CD14-positive monocyte (primary cell): ENCODE data around the gene LAMB1. TPM values are rescaled to one million over a fixed set of nuclear protein-coding genes. Genes with fewer than 3 reads are reported as not detected.

Experiments used
- DNase-seq, 3 donors: peaks; one replicate each; pipeline ENCODE4 v3.0.0-alpha.2; 2011 to 2022
- H2AFZ ChIP-seq: 2 replicates; pipeline ENCODE4 v1.6.0; 2012; ENCODE audit warnings: mild to moderate bottlenecking, low read depth, low read length, inconsistent platforms; ENCODE audit not compliant: insufficient read depth, poor library complexity, severe bottlenecking
- H3K27ac ChIP-seq, 2 donors: 1 replicate in 1 of 2; 2 replicates in 1 of 2; pipeline ENCODE4 v1.5.1; 2012 to 2013; ENCODE audit warnings: low read length in 2 of 2, control low read depth in 1 of 2, inconsistent platforms in 1 of 2, low read depth in 1 of 2, mild to moderate bottlenecking in 1 of 2
- H3K27me3 ChIP-seq, 2 donors: one replicate each; pipeline versions ENCODE4 v1.6.0 to v1.6.1; 2011 to 2013; ENCODE audit warnings: low read length in 2 of 2; ENCODE audit not compliant: control insufficient read depth in 2 of 2, insufficient read depth in 2 of 2
- H3K36me3 ChIP-seq, 2 donors: replicated peaks in 1 of 2; 1 replicate in 1 of 2; 2 replicates in 1 of 2; pipeline versions ENCODE4 v1.5.1 to v1.6.1; 2012 to 2013; ENCODE audit warnings: low read length in 2 of 2, control low read depth in 1 of 2, inconsistent platforms in 1 of 2, mild to moderate bottlenecking in 1 of 2; ENCODE audit not compliant: insufficient read depth in 2 of 2, control insufficient read depth in 1 of 2
- H3K4me1 ChIP-seq, 2 donors: 1 replicate in 1 of 2; 2 replicates in 1 of 2; pipeline versions ENCODE4 v1.5.1 to v1.6.1; 2012 to 2013; ENCODE audit warnings: low read length in 2 of 2, control low read depth in 1 of 2, inconsistent platforms in 1 of 2, mild to moderate bottlenecking in 1 of 2, moderate library complexity in 1 of 2; ENCODE audit not compliant: insufficient read depth in 2 of 2, control insufficient read depth in 1 of 2
- H3K4me2 ChIP-seq: replicated peaks from 2 replicates; pipeline ENCODE3; 2012; ENCODE audit warnings: low read length, moderate library complexity, mild to moderate bottlenecking; ENCODE audit not compliant: poor library complexity, severe bottlenecking; ENCODE audit errors: extremely low read depth
- H3K4me3 ChIP-seq, 3 experiments: fragments of 200-600 bp in 1 of 3; sonication (generic) in 1 of 3; replicated peaks in 1 of 3; 1 replicate in 2 of 3; 2 replicates in 1 of 3; pipeline ENCODE4 v1.5.1; 2011 to 2013; ENCODE audit warnings: low read length in 3 of 3, mild to moderate bottlenecking in 3 of 3, control low read depth in 2 of 3, low read depth in 2 of 3, inconsistent platforms in 1 of 3, moderate library complexity in 1 of 3
- H3K79me2 ChIP-seq: 2 replicates; pipeline ENCODE4 v1.6.0; 2012; ENCODE audit warnings: mild to moderate bottlenecking, control low read depth, inconsistent platforms, low read length, moderate library complexity; ENCODE audit not compliant: insufficient read depth
- H3K9ac ChIP-seq: 2 replicates; pipeline ENCODE4 v1.6.0; 2017; ENCODE audit warnings: low read length, mild to moderate bottlenecking; ENCODE audit not compliant: insufficient read depth, poor library complexity, severe bottlenecking
- H3K9me3 ChIP-seq, 2 donors: replicated peaks in 1 of 2; 1 replicate in 1 of 2; 2 replicates in 1 of 2; pipeline versions ENCODE4 v1.5.1 to v1.6.1; 2012 to 2013; ENCODE audit warnings: low read length in 2 of 2, control low read depth in 1 of 2; ENCODE audit not compliant: control insufficient read depth in 1 of 2, insufficient read depth in 1 of 2
- H4K20me1 ChIP-seq: 2 replicates; pipeline ENCODE4 v1.6.0; 2012; ENCODE audit warnings: mild to moderate bottlenecking, low read length, control low read depth, moderate library complexity; ENCODE audit not compliant: insufficient read depth
- H3K27ac Mint-ChIP-seq, 7 donors: one replicate each; pipeline ENCODE4 v1.8.0; 2020; ENCODE audit warnings: mild to moderate bottlenecking in 7 of 7, mixed read lengths in 7 of 7, moderate library complexity in 6 of 7, inconsistent platforms in 2 of 7
- H3K27me3 Mint-ChIP-seq, 3 donors: one replicate each; pipeline ENCODE4 v1.8.0; 2021 to 2022; ENCODE audit warnings: low read depth in 3 of 3, mild to moderate bottlenecking in 3 of 3, mixed read lengths in 3 of 3, moderate library complexity in 3 of 3, inconsistent platforms in 1 of 3
- H3K36me3 Mint-ChIP-seq, 2 donors: one replicate each; pipeline ENCODE4 v1.8.0; 2020; ENCODE audit warnings: mixed read lengths in 2 of 2, inconsistent platforms in 1 of 2, mild to moderate bottlenecking in 1 of 2
- H3K4me1 Mint-ChIP-seq: one replicate; pipeline ENCODE4 v1.8.0; 2020; ENCODE audit warnings: mild to moderate bottlenecking, mixed read lengths
- H3K4me3 Mint-ChIP-seq, 2 donors: one replicate each; pipeline ENCODE4 v1.8.0; 2020; ENCODE audit warnings: mild to moderate bottlenecking in 2 of 2, mixed read lengths in 2 of 2, moderate library complexity in 1 of 2
- H3K9me3 Mint-ChIP-seq, 7 donors: one replicate each; pipeline ENCODE4 v1.8.0; 2020 to 2022; ENCODE audit warnings: mixed read lengths in 7 of 7, mild to moderate bottlenecking in 6 of 7, moderate library complexity in 6 of 7, inconsistent platforms in 2 of 7
- CTCF ChIP-seq: fragments of 200-600 bp; IDR thresholded peaks from one replicate; pipeline ENCODE4 v1.8.0; 2022; ENCODE audit warnings: antibody characterized with exemption, mild to moderate bottlenecking
- WGBS: methylation state at CpG from one replicate; pipeline ENCODE4 v1.1.5; 2013; ENCODE audit warnings: missing lambda C conversion rate; ENCODE audit not compliant: insufficient coverage; 5-methylcytosine and 5-hydroxymethylcytosine counted together
- intact Hi-C, 2 donors: fragments of 100-400 bp; cut with micrococcal nuclease; formaldehyde crosslinking; loops; one replicate each; pipeline versions ENCODE4 v1.15.0 to v1.15.1; 2023
- polyA plus RNA-seq, 3 donors: library from polyadenylated mRNA; depleted of rRNA in 1 of 3; unstranded in 2 of 3; stranded (reverse) in 1 of 3; fragments of 300-500 nt in 2 of 3; fragments of >200 nt in 1 of 3; fragmentation: Illumina TruSeq in 2 of 3; gene quantifications; 1 replicate in 2 of 3; 2 replicates in 1 of 3; pipeline ENCODE4 v1.2.3, GENCODE V29; 2012 to 2021

LAMB1 gene
- polyA plus RNA-seq, 3 donors: 0.42 TPM; not detected in 2

- no peak overlapping the region for H3K4me3 ChIP-seq
- no peaks in the 10 kb centered on the region for H4K20me1 ChIP-seq
- Mint-ChIP-seq H3K4me1 (no peaks in the 10 kb centered on the region), H3K36me3 (no peaks in the 10 kb centered on the region), H3K9me3 (peaks cover 0 to 7% (median 0%) of the 10 kb centered on the region in 7 donors), H3K27ac (no peak overlapping the region), H3K4me3 (no peak overlapping the region), H3K27me3 (peaks cover 0 to 2% (median 0%) of the 10 kb centered on the region in 3 donors)
- H3K36me3 ChIP-seq: no peaks in the 10 kb centered on the region
- H3K4me1 ChIP-seq: no peaks in the 10 kb centered on the region
- TF ChIP-seq CTCF: no peak
- H3K4me2 ChIP-seq: no peak overlapping the region
- H3K9me3 ChIP-seq: no peaks in the 10 kb centered on the region
- H3K79me2 ChIP-seq: no peaks in the 10 kb centered on the region
- DNase-seq: no peak
- H2AFZ ChIP-seq: no peak overlapping the region
- 100% methylated on average over 7 of the region's 8 CpGs for WGBS
- no peak overlapping the region for H3K27ac ChIP-seq
- H3K9ac ChIP-seq: no peak overlapping the region
- no peaks in the 10 kb centered on the region for H3K27me3 ChIP-seq
- intact Hi-C loops: no loop called here
These were observed 22.2 kb downstream of the LAMB1 start for GRCh38 chr7:107980671-107981190.

GRCh38 chr7:107980171-107980570, 22.8 kb downstream of the LAMB1 start:
- DNase-seq: no peak
- Histone ChIP-seq H4K20me1 (no peaks in the 10 kb centered on the region), H3K9ac (no peak overlapping the region), H2AFZ (no peak overlapping the region), H3K79me2 (no peaks in the 10 kb centered on the region), H3K9me3 (no peaks in the 10 kb centered on the region), H3K4me1 (no peaks in the 10 kb centered on the region), H3K27me3 (no peaks in the 10 kb centered on the region), H3K4me3 (no peak overlapping the region), H3K4me2 (no peak overlapping the region), H3K27ac (no peak overlapping the region), H3K36me3 (no peaks in the 10 kb centered on the region)
- WGBS: no CpG with 5 or more reads among the region's 3 CpGs
- H3K36me3 Mint-ChIP-seq: no peaks in the 10 kb centered on the region
- H3K4me3 Mint-ChIP-seq: no peak overlapping the region
- intact Hi-C loops: no loop called here
- H3K4me1 Mint-ChIP-seq: no peaks in the 10 kb centered on the region
- TF ChIP-seq CTCF: no peak
- no peak overlapping the region for H3K27ac Mint-ChIP-seq
- peaks cover 0 to 2% (median 0%) of the 10 kb centered on the region in 3 donors for H3K27me3 Mint-ChIP-seq
- peaks cover 0 to 3% (median 0%) of the 10 kb centered on the region in 7 donors for H3K9me3 Mint-ChIP-seq
